Left ventricle myocardium inferior (tissue), 1 donor: ENCODE data around the gene BCAS3. TPM values are rescaled to one million over a fixed set of nuclear protein-coding genes. Genes with fewer than 3 reads are reported as not detected.
"Not testable (repeated sequence)": the region's sequence is repeated elsewhere in the genome, so short reads cannot be mapped to it uniquely, and the experiment has no call there.

Experiments used
- DNase-seq: peaks from one replicate; pipeline ENCODE4 v3.0.0-alpha.2; 2020
- H3K27ac ChIP-seq: fragments of 200-600 bp; replicated peaks from 2 replicates; pipeline ENCODE4 v1.8.0; 2021
- H3K27me3 ChIP-seq: fragments of 200-600 bp; 2 replicates; pipeline ENCODE4 v1.8.0; 2021; ENCODE audit warnings: low read depth
- H3K36me3 ChIP-seq: fragments of 200-600 bp; 2 replicates; pipeline ENCODE4 v1.8.0; 2021
- H3K4me1 ChIP-seq: fragments of 200-600 bp; 2 replicates; pipeline ENCODE4 v1.8.0; 2021
- H3K4me3 ChIP-seq: fragments of 200-600 bp; 2 replicates; pipeline ENCODE4 v1.8.0; 2021; ENCODE audit warnings: mild to moderate bottlenecking, moderate library complexity
- H3K9me3 ChIP-seq: fragments of 200-600 bp; replicated peaks from 2 replicates; pipeline ENCODE4 v1.8.0; 2021
- intact Hi-C: fragments of 100-400 bp; cut with micrococcal nuclease; formaldehyde crosslinking; loops from one replicate; pipeline ENCODE4 v1.11.0; 2022
- total RNA-seq: library from RNA; stranded (reverse); fragmentation: NEBNext Ultra II Directional; extraction: Animal tissue kit (Norgen Biotek cat#: 25700); gene quantifications from one replicate; pipeline ENCODE4 v1.2.1, GENCODE V29; 2021
- TF ChIP-seq, protein P1 (sequence below): fragments of 200-600 bp; IDR thresholded peaks from 2 replicates; pipeline ENCODE4 v1.8.0; 2021; ENCODE audit warnings: antibody characterized with exemption, mild to moderate bottlenecking, borderline replicate concordance
- donor health status: DM: no; HTN: yes; CAD: no; lungs with severe emphysema.

Gene BCAS3
- total RNA-seq, 1 donor from 2014 or later: 16.5 TPM

DNA sequence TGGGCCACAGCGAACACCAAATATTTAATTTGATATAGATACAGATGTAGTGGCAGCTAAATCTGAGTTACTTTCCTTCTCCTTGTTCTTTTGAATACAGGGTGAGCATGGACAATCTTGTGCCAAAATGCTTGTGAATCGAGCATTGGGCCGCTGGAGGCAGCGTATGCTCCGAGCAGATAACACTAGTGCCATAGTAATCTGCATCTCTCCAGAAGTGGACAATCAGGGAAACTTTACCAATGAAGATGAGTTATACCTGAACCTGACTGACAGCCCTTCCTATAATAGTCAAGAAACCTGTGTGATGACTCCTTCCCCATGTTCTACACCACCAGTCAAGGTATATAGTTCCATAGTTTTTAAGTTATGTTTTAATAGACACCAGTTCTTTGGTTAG lies 21.2 kb upstream of the BCAS3 start:
- intact Hi-C loops: no loop called here
- TF ChIP-seq, protein P1, sequence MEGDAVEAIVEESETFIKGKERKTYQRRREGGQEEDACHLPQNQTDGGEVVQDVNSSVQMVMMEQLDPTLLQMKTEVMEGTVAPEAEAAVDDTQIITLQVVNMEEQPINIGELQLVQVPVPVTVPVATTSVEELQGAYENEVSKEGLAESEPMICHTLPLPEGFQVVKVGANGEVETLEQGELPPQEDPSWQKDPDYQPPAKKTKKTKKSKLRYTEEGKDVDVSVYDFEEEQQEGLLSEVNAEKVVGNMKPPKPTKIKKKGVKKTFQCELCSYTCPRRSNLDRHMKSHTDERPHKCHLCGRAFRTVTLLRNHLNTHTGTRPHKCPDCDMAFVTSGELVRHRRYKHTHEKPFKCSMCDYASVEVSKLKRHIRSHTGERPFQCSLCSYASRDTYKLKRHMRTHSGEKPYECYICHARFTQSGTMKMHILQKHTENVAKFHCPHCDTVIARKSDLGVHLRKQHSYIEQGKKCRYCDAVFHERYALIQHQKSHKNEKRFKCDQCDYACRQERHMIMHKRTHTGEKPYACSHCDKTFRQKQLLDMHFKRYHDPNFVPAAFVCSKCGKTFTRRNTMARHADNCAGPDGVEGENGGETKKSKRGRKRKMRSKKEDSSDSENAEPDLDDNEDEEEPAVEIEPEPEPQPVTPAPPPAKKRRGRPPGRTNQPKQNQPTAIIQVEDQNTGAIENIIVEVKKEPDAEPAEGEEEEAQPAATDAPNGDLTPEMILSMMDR: no peak
- no peaks in the 10 kb centered on the region for H3K4me1 ChIP-seq
- no peak overlapping the region for H3K4me3 ChIP-seq
- no peak overlapping the region for H3K27ac ChIP-seq
- no peaks in the 10 kb centered on the region for H3K27me3 ChIP-seq
- DNase-seq: no peak
- no peaks in the 10 kb centered on the region for H3K9me3 ChIP-seq
- H3K36me3 ChIP-seq: peaks cover 32% of the 10 kb centered on the region

DNA sequence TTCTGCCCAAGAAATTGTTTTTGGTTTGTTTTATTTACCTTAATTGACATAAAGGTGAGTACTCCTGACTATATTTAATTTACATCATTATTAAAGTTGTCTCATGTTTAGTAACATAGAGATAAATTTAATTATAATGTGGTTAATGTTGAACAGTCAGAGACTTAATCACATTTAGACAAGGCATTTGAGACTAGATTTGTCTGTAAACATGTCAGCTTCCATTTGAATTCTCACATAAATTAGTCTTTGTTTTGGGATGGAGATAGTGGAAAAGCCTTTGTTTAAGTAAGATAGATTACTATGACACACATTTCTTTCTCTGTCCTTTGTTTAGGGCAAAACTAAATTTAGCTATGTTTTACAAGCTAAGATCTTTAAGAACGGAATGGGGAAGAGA lies 18.5 kb upstream of the BCAS3 start:
- H3K36me3 ChIP-seq: peaks cover 37% of the 10 kb centered on the region

DNA sequence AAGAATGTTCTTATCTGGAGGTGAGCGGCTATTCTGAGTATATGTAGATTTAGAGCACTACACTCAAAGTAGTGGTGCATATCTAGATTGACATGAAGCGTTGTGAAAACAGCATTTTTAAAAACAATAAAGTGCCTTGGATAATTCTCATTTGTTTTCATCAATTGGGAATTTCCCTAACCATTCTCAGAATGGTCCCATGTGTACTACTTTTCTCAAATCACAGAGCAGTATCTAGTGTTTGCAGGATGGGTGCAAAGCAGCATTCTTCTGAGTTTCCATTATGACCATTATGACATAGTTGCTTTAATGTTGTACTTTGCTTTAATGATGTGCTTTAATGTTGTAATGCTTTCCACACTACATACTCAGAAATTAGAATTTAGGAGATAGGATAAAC lies 16.2 kb upstream of the BCAS3 start:
- no peak overlapping the region for H3K27ac ChIP-seq
- TF ChIP-seq, protein P1: no peak
- H3K36me3 ChIP-seq: peaks cover 53% of the 10 kb centered on the region
- H3K4me3 ChIP-seq: no peak overlapping the region
- intact Hi-C loops: no loop called here
- no peaks in the 10 kb centered on the region for H3K27me3 ChIP-seq
- no peaks in the 10 kb centered on the region for H3K4me1 ChIP-seq
- no peaks in the 10 kb centered on the region for H3K9me3 ChIP-seq
- no peak for DNase-seq

More for the DNA sequence above, 18.5 kb upstream of the BCAS3 start:
- TF ChIP-seq, protein P1: no peak
- no peaks in the 10 kb centered on the region for H3K9me3 ChIP-seq
- DNase-seq: no peak
- no peak overlapping the region for H3K27ac ChIP-seq
- no peaks in the 10 kb centered on the region for H3K4me1 ChIP-seq
- intact Hi-C loops: no loop called here
- H3K27me3 ChIP-seq: no peaks in the 10 kb centered on the region
- H3K4me3 ChIP-seq: no peak overlapping the region

DNA sequence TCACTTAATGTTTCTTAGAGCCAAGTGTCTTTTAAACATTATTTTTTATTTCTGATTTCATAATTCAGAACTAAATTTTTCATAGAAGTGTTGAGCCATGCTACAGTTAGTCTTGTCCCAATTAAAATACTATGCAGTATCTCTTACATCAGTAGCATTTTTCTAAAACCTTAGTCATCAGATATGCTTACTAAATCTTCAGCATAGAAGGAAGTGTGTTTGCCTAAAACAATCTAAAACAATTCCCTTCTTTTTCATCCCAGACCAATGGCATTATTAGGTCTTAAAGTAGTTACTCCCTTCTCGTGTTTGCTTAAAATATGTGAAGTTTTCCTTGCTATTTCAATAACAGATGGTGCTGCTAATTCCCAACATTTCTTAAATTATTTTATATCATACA lies 13.6 kb upstream of the BCAS3 start:
- TF ChIP-seq, protein P1: no peak
- H3K27ac ChIP-seq: no peak overlapping the region
- no peaks in the 10 kb centered on the region for H3K9me3 ChIP-seq
- intact Hi-C loops: no loop called here
- H3K36me3 ChIP-seq: peaks cover 34% of the 10 kb centered on the region
- H3K27me3 ChIP-seq: no peaks in the 10 kb centered on the region
- no peaks in the 10 kb centered on the region for H3K4me1 ChIP-seq
- H3K4me3 ChIP-seq: no peak overlapping the region
- DNase-seq: no peak

DNA sequence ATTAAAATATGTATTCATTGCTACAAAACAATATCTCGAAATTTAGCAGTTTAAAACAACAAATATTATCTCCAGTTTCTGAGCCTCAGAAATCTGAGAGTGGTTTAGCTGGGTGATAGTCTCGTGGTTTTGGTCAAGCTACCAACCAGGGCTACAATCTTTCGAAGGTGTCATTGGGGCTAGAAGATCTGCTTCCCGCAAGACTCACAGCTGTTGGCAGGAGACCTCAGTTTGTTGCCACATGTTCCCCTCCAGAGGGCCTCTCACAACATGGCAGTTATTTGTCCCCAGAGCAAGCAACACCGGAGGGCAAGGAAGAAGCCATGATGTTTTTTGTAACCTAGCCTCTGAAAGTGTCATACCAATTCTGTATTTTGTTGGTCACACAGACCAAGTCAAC lies 12.0 kb upstream of the BCAS3 start:
- TF ChIP-seq, protein P1: no peak
- no peak overlapping the region for H3K4me3 ChIP-seq
- DNase-seq: no peak
- no peak overlapping the region for H3K27ac ChIP-seq
- intact Hi-C loops: no loop called here
- H3K4me1 ChIP-seq: no peaks in the 10 kb centered on the region
- peaks cover 34% of the 10 kb centered on the region for H3K36me3 ChIP-seq
- H3K27me3 ChIP-seq: no peaks in the 10 kb centered on the region
- no peaks in the 10 kb centered on the region for H3K9me3 ChIP-seq

DNA sequence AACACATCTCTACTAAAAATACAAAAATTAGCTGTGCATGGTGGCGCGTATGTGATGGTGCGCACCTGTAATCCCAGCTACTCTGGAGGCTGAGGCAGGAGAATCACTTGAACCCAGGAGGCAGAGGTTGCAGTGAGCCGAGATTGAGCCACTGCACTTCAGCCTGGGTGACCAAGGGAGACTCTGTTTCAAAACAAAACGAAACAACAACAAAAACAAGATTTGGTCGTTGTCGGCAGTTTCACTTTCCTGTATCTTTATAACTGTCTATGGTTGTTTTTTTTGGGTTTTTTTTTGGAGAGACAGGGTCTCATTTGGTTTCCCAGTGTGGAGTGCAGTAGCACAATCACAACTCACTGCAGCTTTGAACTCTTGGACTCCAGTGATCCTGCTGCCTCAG lies 8.9 kb upstream of the BCAS3 start:
- H3K27ac ChIP-seq, H3K9me3 ChIP-seq, DNase-seq, H3K4me3 ChIP-seq, H3K27me3 ChIP-seq, H3K4me1 ChIP-seq, intact Hi-C loops: not testable (repeated sequence)
- H3K36me3 ChIP-seq: peaks cover 25% of the 10 kb centered on the region
